Hair follicular keratinocyte (primary cell): Measurements from ENCODE around the gene DHRS12. TPM values are rescaled to one million over a fixed set of nuclear protein-coding genes. Genes with fewer than 3 reads are reported as not detected.

ENCODE experiments used
- total RNA-seq: library from RNA; depleted of rRNA; stranded (reverse); fragments of >200 nt; gene quantifications from 2 replicates; pipeline ENCODE4 v1.2.3, GENCODE V29; 2015

DHRS12 gene
- total RNA-seq, result 6.8 and 8.9 TPM in 2 replicates

GRCh38 chr13:51803422-51804294, at the start of gene DHRS12:
TSS of gene DHRS12 (minus strand) at chr13:51804163. CDS start at chr13:51799659, 4,504 bp downstream.

DNA sequence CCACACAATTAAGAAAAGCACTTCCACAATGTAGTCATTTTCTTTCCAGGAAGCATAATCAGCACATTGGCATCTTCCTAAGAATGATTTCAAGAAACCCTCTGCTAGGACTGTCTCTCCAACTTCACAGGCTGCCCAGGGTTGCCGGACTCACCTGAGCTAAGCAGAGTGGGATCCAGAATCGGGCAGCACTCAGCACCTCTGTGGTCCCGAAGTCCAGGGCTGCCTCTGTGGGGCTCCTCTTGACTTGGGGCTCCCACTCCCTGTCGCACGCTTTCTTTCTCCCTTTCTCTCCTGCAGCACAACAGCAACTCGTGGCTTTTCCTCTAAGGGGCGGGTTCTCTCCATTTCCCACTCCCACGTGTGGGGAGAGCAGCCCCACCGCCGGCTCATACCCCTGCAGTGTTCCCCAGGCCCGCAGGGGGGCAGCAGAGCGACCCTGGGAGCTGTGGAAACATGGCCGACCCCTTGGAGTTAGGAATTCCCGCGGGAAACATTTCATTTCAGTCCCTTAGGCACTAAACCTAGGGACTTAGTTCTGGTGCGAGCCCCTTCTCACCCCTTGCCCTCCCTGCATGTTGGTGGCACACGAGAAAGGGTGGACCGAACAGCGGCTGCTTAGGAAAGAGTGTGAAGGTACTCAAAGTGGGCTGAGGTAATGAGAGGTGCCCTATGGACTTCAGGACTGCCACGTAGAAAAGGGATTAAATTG, 41.1 kb upstream of the DHRS12 start, which contains the start of gene TMEM272:
Gene TMEM272, minus strand, starts transcription at position 316 of the 712 bp plus-strand sequence. CDS start 6,647 bp downstream, outside the sequence.

Other genes with a start within 250 kb of the DHRS12 start
- gene WDFY2, start 219.7 kb downstream of the DHRS12 start, total RNA-seq, result 9.0 and 14.0 TPM in 2 replicates
- gene TMEM272, start 41.0 kb upstream of the DHRS12 start, total RNA-seq, result not detected in 2 replicates
- not detected in 2 replicates for gene CCDC70, start 57.8 kb upstream of the DHRS12 start, total RNA-seq
- 1.4 and 4.4 TPM in 2 replicates for gene ATP7B, start 207.3 kb upstream of the DHRS12 start, total RNA-seq
- gene ALG11, start 208.2 kb upstream of the DHRS12 start, total RNA-seq, result 10.7 and 13.4 TPM in 2 replicates
- 4.7 and 4.9 TPM in 2 replicates for gene UTP14C, start 220.5 kb upstream of the DHRS12 start, total RNA-seq